ENCODE measurements around the gene FCER1G. TPM values are rescaled to one million over a fixed set of nuclear protein-coding genes. Genes with fewer than 3 reads are reported as not detected.
A peak's percentile ranks its signal among the peaks of the same experiment; 100 is the strongest.

Gene FCER1G
- total and polyA plus RNA-seq, 8 donors = 1.3 to 25.0 (median 11.9) TPM

DNA sequence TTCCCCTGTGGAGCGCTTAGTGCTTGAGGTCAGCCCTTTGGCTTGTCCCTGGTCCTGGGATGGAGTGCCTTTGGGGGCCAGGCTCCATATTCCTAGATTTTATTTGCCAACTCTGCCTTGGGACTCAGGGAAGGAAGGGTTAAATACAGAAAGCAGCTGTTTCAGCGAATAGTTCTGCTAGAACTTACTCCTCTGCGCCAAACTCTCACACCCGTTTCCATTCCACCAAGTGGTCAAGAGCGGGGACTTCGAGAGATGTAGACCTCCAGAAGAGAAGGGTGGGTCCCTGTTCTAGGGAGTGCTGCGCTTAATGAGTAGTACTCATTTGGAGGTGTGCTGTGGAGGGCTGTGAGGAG, 10.1 kb downstream of the FCER1G start:
- H3K9me3 ChIP-seq = no peaks in the 10 kb centered on the region
- 66 to 67% methylated on average over 7 of the region's 7 CpGs for WGBS, 2 donors
- peak overlapping the region in 2 of 4 donors; percentile 11 to 26 for H3K27ac ChIP-seq
- no peaks in the 10 kb centered on the region for H3K36me3 ChIP-seq
- ATAC-seq (no peak), DNase-seq (no peak), FAIRE-seq (no peak)
- H3K27me3 ChIP-seq = no peaks in the 10 kb centered on the region
- peaks cover 0 to 11% (median 0%) of the 10 kb centered on the region in 3 donors for H3K4me1 ChIP-seq
- intact Hi-C loops (cut with DNase I) = loop anchor here in 1 of 3 donors (5.0 to 10.0 kb wide), 2 partner anchors 72 to 150 kb away; no protein-coding TSS in a partner anchor
- TF ChIP-seq, protein P1, sequence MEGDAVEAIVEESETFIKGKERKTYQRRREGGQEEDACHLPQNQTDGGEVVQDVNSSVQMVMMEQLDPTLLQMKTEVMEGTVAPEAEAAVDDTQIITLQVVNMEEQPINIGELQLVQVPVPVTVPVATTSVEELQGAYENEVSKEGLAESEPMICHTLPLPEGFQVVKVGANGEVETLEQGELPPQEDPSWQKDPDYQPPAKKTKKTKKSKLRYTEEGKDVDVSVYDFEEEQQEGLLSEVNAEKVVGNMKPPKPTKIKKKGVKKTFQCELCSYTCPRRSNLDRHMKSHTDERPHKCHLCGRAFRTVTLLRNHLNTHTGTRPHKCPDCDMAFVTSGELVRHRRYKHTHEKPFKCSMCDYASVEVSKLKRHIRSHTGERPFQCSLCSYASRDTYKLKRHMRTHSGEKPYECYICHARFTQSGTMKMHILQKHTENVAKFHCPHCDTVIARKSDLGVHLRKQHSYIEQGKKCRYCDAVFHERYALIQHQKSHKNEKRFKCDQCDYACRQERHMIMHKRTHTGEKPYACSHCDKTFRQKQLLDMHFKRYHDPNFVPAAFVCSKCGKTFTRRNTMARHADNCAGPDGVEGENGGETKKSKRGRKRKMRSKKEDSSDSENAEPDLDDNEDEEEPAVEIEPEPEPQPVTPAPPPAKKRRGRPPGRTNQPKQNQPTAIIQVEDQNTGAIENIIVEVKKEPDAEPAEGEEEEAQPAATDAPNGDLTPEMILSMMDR (IDR thresholded peaks at IDR 0.05) = no peak
- no peak overlapping the region for H3K4me3 ChIP-seq

DNA sequence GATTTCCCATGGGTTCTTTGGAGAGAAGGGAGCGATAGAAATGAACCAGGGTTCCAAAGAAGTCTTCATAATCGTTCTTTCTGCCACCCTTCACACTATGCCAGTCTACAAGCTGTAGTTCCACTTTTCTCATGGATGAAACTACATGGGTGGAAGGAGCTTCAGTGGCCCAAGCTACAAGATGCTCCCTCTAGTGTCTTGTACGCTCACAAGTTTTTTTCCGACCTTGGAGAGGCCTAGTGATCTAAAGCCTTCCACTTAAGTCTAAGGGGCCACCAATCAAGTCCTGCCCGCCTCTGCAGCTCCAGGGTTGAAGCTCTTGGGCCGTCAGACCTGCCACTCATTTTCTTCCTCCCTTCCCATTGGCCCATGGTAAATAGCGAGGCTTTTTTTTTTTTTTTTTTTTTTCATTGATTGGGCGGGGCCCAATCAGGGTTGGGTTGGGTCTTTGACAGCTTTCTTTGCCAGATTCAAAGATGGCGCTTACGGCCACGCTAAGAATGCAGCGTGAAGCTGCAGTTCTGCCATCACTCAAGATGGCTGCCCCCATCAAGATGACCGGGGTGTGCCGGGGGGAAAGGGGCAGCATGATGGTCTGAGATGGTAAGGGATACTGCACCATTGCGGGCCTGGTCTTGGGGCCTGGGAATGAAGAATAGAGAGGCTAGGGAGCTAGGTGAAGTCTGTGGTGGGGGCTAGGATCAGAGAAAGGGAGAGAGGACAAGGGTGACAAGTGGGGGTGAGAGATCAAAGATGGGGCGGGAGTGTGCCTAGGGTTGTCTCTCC, 10.6 kb downstream of the FCER1G start, which contains the start of gene TOMM40L:
TSS of gene TOMM40L (plus strand) at position 527 of the 786 bp plus-strand sequence. CDS start 430 bp downstream, outside the sequence.
- peak within 1 kb of the TSS in 2 of 4 donors; percentile 11 to 26 for H3K27ac ChIP-seq
- no peaks in the 10 kb centered on the region for H3K27me3 ChIP-seq
- H3K4me1 ChIP-seq = peaks cover 0 to 11% (median 0%) of the 10 kb centered on the region in 3 donors
- intact Hi-C loops (cut with DNase I) = loop anchor here in 1 of 3 donors (5.0 to 10.0 kb wide), 2 partner anchors 72 to 149 kb away; no protein-coding TSS in a partner anchor
- ATAC-seq (peak; percentile 88 to 92 (median 90)), FAIRE-seq (peak; percentile 98), DNase-seq (peak; percentile 81 to 89 (median 86))
- H3K4me3 ChIP-seq = peak within 1 kb of the TSS; percentile 30 to 62 (median 42)
- H3K36me3 ChIP-seq = no peaks in the 10 kb centered on the region
- 8 to 10% methylated on average over 16 of the region's 16 CpGs for WGBS, 2 donors
- no peaks in the 10 kb centered on the region for H3K9me3 ChIP-seq
- TF ChIP-seq, protein P1 (IDR thresholded peaks at IDR 0.05) = no peak

DNA sequence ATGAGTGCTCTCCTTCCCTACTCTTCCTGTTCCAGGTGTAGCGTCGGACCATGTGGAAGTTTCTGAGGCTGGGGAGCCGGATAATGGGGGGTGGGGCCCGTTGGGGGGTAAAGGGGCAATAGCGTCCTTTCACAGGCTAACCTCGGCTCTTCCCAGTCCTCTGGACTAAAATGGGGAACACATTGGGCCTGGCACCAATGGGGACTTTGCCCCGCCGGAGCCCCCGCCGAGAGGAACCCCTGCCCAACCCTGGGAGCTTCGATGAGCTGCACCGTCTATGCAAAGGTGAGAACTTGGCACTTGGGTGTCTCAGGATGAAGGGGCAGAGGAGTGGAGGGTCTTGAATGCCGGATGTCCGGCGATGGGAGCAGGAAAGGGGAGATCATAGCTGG, 11.2 kb downstream of the FCER1G start:
- DNase-seq = no peak
- Histone ChIP-seq H3K4me3 (peak overlapping the region; percentile 30 to 62 (median 42)), H3K4me1 (peaks cover 0 to 11% (median 0%) of the 10 kb centered on the region in 3 donors), H3K27ac (no peak overlapping the region), H3K27me3 (no peaks in the 10 kb centered on the region), H3K36me3 (no peaks in the 10 kb centered on the region), H3K9me3 (no peaks in the 10 kb centered on the region)
- 17 to 24% methylated on average over 14 to 15 of the region's 15 CpGs for WGBS, 2 donors
- no peak for FAIRE-seq
- TF ChIP-seq, protein P1 (IDR thresholded peaks at IDR 0.05) = no peak
- intact Hi-C loops (cut with DNase I) = loop anchor here in 1 of 3 donors (5.0 to 10.0 kb wide), 2 partner anchors 71 to 148 kb away; no protein-coding TSS in a partner anchor
- ATAC-seq = no peak

DNA sequence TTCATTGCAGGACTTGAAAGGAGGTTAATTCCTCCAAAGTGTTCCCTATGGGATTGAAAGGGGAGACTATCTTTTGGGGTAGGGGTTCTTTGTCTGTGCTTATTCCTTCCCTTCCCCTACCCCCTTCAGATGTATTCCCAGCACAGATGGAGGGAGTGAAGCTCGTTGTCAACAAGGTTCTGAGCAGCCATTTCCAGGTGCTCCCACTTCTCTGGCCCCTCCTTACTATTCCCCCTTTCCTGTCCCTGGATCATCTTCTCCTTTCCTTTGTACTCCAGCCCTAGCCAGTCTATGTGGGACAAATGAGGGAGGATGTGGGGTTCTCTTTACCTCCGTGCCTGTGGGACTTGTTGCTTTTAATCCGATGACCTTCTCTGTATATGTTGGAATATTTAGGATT, 11.7 kb downstream of the FCER1G start:
- peak overlapping the region in 3 of 4 donors; percentile 30 to 62 (median 39) for H3K4me3 ChIP-seq
- no peaks in the 10 kb centered on the region for H3K36me3 ChIP-seq
- H3K27ac ChIP-seq = no peak overlapping the region
- DNase-seq = no peak
- intact Hi-C loops (cut with DNase I) = loop anchor here in 1 of 3 donors (5.0 to 10.0 kb wide), 2 partner anchors 71 to 148 kb away; no protein-coding TSS in a partner anchor
- 59 to 67% methylated on average over 3 of the region's 3 CpGs for WGBS, 2 donors
- TF ChIP-seq, protein P1 (IDR thresholded peaks at IDR 0.05) = no peak
- peaks cover 0 to 11% (median 0%) of the 10 kb centered on the region in 3 donors for H3K4me1 ChIP-seq
- no peaks in the 10 kb centered on the region for H3K27me3 ChIP-seq
- H3K9me3 ChIP-seq = no peaks in the 10 kb centered on the region
- ATAC-seq = no peak
- FAIRE-seq = no peak
